ENCODE results near the gene EEF1A2.

DNA sequence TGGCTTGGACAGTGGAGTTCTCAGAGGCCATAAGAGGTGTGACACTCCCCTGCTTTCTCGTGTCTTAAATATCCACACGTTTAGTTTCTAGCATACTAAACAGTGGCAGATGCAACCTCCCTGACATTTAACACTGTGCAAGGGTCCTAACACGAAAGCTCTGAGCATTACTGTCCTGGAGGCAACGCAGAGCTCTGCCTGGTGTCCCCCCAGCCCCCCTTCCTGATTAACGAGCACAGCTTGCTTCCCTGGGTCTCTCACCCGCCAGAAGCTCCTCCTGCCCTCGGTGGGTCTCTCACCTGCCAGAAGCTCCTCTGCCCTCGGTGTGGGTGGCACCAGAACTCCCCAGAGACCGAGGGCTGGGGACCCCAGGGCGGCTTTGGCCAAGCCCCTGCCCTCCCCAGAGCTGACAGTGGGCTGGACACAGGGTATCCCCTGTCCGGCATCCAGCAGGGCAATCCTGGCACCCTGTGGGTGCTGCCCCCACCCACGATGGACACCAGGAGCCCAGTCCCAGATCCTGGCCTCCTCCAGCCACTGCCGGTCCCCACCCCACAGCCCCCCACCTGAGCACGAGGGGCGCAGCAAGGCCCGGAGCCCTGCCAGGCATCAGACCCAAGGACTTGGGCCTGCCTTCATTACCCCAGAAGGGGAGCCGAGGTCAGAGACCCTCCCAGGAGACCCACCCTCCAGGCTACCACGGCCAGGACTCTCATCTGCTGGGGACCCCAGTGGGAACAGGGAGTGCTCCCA, 14.1 kb downstream of the EEF1A2 start:
- TF ChIP-seq, protein P1, sequence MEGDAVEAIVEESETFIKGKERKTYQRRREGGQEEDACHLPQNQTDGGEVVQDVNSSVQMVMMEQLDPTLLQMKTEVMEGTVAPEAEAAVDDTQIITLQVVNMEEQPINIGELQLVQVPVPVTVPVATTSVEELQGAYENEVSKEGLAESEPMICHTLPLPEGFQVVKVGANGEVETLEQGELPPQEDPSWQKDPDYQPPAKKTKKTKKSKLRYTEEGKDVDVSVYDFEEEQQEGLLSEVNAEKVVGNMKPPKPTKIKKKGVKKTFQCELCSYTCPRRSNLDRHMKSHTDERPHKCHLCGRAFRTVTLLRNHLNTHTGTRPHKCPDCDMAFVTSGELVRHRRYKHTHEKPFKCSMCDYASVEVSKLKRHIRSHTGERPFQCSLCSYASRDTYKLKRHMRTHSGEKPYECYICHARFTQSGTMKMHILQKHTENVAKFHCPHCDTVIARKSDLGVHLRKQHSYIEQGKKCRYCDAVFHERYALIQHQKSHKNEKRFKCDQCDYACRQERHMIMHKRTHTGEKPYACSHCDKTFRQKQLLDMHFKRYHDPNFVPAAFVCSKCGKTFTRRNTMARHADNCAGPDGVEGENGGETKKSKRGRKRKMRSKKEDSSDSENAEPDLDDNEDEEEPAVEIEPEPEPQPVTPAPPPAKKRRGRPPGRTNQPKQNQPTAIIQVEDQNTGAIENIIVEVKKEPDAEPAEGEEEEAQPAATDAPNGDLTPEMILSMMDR (IDR thresholded peaks at IDR 0.05): no peak
- no peak for TF ChIP-seq POLR2A (IDR thresholded peaks at IDR 0.05)

Measured in uterus (tissue), 2 donors.